DMS114 treated with DMSO at 0.1 percent for 48 hours (cell line): Measurements from ENCODE around the gene ZMYND10.

ENCODE experiments used
- DNase-seq: peaks from one replicate; lab custom pipeline; 2025; ENCODE audit not compliant: unreplicated experiment; lab: John Stamatoyannopoulos, UW

ZMYND10 gene

DNA sequence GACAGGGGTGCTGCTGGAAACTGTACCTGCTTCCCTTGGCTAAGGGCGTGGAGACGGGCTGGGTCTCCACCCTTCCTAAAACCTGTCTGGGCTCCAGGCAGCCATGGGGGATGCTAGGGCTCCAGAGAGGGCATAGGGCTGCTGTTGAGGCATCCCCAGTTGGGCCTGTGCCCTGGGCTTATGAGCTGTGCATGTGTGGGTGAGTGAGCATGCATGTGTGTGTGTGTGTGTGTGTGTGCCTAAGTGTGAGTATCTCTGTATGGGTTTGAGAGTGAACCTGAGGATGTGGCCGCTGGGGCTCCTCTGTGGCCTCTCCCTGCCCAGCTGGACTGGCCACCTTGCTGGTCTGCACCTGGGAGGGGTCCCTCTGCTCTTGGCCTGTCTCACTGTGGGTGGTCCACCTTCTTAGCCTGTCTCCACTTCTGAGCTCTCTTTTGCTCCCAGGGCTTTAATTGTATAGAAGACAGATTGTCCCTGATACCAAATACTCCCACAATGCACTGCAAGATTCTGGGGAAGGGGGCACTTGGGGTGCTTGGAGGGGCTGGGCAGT is 25.7 kb upstream of the ZMYND10 start:
- DNase-seq = no peak

DNA sequence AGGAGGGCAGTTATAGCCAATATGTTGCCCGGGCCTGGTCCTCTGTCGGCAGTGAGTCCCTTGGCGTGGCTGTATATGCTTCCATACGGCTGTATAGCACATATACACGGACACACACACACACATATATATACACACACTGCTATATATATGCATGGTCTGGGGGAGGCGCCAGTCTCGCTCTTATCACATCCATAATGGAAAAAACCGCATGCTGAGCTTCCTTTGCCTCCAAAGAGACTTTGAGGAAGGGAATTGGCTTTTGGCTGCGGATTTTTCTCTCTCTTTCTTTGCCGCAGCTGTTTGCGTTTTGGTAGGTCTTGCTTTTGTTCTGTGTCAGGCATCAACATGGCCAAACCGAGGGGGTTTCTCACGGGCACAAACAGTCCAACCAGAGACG is 25.1 kb upstream of the ZMYND10 start:
- no peak for DNase-seq

DNA sequence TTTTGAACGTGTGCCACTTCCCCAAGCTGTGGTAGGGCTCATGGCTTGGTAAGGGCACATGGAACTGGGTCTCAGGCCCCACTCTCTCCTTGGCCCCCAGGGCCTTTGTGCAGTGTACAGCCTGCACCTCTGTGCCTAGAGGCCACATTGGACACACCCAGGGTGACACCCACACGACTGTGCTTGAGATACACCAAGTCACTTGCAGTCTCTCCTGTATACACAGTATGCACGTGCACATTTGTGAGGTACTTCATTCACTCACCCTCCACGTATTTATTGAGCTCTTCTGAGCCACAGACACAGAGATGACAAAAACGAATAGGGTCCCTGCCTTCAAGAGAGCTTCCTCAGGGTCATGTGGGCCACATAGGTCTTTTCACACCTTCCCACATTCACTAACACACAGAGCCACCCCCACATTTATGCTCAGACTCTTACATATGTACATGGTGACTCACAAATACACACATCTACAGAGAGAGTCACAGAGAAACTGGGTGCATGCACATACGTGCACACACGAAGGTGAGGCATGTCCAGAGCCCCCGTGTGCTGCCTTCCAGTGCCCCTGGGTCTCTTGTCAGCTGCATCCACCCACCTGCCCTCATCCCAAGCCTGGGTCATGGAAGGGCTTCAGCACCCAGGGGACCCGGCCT is 23.6 kb upstream of the ZMYND10 start:
- DNase-seq = no peak

DNA sequence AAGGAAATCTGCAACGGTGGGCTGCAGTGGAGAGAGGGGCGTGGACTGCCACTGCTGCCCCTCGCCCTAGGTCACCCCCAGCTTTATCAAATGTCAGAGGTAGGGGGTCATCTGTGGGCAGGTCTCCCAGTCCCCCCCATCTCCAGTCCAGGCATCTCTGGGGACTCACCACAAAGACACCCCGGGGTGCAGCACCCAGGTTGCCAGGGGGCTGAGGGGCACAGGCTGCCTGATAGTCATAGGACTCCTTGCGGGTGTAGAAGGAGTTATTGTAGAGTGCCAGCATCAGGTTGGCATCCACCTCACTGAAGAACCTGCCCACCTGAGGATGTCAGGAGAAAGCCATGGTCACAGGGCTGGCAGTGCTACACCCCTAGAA is 20.3 kb upstream of the ZMYND10 start:
- DNase-seq = no peak

DNA sequence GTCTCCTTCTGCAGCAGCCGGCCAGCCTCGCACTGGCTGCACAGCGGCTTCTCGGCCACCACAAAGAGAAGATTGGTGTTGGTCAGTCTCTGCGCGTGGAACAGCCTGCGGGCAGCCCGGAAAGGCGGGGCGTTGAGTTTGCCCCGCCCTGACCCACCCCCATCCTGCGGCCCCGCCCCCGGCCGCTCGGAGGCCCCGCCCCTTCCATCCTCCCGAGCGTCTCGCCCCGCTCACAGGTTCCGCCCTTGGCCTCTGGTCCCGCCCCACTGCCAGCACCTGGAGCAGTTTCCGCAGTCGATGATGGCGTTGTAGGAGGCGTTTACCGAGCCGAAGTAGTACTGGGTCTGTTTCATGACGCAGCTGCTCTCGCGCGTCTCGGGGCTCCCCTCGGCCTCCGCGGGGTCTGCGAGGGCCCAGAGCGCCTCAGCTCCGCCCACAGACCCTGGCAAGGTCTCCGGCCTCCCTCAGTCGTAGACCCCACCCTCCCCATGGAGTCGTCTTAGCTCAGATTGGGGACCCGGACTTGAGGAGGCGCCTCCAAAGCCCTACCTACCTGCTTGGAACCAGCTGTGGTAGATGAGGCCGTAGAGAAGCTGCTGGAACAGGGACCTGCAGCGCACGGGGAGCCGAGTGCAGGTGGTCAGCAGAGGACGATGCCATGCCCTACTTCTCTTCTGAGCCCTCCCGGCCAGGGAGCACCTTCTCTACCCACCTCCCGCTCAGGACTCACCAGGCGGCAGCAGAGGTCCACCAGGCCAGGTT is 19.7 kb upstream of the ZMYND10 start:
- no peak for DNase-seq

DNA sequence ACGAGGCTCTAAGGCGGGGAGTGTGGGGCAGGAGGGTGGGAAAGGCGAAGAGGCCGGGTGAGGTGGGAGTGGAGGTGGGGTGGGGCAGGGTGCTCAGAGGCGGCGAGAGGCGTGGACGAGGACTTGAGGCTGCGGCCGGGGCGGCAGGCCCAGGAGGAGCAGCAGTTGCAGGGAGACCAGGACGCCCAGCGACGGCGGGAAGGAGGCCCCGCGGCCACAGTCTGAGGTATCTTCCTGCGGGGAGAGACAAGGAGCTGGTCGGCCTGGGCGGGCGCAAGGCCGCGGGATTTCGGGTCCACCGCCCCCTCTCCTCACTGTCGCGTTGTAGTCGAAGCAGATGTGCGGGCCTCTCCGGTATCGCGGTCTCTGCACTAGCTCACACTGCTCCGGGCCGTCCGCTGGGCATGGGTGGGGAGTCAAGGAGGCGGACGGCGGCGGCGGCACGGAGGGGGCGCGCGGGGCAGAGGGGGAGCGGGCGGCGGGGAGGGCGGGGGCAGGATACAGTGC is 19.1 kb upstream of the ZMYND10 start:
- DNase-seq = no peak

DNA sequence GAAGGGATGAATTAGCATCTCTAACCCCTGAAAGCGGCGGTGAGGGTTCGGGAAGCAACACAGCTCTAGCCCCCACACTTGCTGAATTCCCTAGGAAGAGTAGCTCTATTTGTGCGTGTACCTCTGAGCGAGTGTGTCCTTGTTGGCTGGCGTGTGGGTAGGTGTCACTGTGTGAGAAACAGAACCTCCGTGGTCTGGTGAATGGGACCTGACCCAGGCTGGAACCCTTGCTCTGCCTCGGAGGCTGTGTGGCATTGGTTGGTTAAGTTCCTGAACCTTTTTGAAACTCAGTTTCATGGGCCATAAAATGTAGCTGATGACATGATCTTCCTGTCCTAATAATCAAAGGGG is 14.2 kb upstream of the ZMYND10 start:
- DNase-seq = no peak

DNA sequence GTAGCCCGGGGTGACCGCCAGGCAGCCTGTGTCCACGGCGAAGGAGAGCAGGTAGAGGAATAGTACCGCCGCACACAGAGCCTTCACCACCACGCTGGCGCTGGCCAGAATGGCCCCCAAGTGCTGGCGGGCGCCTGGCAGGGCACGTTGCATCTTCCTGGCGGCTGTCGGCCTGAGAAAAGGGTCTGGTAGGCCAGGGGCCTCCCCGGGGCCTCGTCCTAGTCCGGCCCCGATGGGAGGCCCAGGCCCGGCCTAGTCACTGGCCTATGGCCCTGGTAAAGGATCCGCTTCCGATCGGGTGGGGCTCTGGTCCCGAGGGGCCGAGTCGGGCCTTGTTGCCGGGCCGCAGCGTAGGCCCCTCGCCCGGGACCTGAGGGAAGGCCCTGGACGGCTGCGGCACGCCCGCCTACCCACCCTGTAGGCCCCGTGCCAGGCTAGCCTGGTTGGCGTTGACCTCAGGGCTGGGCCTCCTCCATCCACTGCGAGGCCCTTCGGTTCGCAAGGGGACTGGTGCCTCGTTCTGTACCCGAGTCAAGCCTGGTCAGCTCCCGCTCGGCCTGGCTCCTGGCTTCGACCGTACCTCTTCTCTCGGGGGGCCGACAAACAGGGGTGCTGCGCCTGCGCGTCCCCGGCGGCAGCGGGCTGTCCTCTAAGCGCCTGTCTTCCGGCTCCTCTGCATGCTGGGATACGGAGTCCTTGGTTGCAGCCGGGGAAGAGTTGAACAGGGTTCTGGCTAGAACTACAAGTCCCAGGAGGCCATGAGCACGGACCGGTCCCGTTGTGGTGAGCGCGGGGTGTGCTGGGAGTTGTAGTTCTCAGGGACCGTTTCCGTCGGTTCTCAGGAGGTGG is 13.6 kb upstream of the ZMYND10 start, which contains the start of gene TMEM115:
TMEM115 (minus strand) TSS at position 611 of the 849 bp plus-strand sequence; CDS start at position 153, 458 bp downstream.
- peak; percentile 95 for DNase-seq

DNA sequence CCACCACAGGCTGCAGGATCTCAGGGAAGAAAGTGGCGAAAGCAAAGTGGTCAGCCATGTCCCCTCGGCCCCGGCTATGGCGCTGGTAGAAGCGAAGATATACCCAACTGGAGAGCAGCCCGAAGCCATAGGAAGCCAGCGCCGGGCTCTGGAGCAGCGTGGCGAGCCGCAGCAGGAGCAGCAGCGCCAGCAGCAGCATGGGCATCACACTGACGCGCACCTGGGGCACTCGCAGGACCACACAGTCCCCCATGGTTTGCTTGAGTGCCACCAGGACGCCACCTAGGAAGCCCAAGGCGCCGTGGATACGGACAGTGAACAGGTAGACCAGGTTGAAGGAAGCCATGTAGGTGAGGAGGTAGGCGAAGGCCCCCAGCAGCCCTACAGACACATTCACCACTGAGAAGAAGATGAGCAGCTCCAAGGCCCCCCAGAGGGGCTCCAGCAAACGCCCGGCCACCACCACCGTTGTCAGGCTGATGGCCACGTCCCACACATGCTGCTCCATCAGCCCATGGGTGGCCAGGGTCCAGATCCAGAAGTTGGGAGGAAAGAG is 12.9 kb upstream of the ZMYND10 start:
- no peak for DNase-seq

DNA sequence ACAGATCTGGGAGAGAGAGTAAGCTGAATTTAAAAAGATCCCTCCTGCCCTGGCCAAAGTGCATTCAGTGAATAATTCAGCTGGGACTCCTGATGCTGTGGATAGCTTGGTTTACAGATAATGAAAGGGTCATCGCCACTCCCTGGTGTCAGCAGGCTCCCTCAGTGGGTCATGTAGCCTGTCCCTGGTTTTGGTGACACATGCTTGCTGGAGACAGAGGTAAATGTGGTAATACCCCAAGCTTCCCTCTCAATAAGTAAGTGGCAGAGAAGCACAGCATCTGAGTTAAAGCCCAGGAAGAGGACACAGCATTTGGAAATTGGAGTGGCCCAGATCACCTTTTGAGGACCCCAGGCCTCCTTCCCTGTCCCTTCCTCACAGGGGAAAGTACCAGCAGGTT is 11.9 kb upstream of the ZMYND10 start:
- no peak for DNase-seq

DNA sequence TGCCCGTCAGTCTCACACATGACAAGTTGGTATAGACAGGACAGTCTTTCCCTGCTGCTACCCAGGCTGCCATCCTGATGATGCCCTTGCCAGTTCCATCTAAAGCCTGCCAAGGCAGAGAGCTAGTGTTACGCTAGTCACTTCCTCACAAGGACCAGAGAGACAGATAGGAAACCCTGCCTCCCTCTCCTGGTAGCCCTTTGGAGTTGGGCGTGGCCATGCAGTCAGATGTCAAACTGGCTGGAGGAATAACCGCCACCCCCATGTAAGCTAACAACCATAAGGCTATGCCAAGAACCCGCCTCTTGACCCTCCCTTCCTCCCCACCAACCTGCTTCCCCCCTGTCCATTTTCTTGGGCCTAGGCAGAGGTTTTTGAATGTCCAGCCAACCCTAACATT is 11.0 kb upstream of the ZMYND10 start:
- no peak for DNase-seq

DNA sequence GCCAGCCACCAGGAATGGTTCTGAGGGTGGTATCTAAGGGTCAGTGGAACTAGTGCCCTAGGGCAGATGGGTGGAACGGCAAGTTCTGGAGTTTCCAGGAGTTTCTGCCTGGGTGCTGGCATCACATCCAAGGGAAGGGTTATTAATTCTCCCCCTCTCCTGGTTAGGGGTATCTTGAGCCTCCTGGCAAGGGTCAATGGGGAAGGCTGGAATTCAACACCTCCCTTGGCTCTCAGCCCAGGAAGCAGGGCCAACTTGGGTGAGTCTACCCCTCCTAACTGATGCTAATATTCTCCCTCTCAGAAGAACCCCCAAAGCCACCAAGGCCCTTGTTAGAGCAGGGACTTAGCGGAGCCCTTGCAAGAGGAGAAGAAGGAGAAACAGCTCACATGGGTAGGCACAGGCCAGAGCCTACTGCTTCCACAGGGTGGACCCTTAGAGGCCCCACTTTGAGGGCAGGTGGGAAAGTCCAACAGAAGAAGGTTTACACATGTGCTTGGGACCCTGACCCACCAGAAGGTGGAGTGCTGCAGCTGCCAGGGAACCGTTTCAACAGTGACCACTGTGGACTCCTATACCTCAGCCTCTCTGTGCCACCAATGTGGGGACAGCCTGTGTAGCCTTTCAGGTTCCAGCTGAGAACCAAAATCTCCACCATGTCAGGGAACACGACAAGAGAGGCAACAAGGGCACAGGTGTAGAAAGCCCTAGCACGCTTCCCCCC is 10.5 kb upstream of the ZMYND10 start:
- DNase-seq = no peak

DNA sequence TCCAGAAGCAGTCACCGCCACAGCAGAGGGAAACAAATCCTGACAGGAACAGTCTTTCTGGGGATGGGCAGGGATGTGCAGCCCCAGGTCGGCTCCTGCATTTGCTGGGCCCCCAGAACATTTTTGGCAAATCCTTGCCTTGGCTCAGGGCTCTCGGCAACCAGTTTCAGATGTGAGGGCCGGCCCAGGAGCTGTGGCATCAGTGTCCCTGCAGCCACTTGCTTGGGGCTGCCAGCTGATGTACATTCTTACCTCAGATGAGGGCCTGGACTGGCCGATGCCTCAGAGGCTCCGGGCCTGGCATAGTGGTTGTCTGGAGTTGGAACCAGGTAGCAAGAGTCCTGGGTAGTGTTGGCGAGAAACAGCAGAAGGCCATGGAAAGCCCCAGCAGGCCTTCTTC is 9.3 kb upstream of the ZMYND10 start:
- DNase-seq = no peak

DNA sequence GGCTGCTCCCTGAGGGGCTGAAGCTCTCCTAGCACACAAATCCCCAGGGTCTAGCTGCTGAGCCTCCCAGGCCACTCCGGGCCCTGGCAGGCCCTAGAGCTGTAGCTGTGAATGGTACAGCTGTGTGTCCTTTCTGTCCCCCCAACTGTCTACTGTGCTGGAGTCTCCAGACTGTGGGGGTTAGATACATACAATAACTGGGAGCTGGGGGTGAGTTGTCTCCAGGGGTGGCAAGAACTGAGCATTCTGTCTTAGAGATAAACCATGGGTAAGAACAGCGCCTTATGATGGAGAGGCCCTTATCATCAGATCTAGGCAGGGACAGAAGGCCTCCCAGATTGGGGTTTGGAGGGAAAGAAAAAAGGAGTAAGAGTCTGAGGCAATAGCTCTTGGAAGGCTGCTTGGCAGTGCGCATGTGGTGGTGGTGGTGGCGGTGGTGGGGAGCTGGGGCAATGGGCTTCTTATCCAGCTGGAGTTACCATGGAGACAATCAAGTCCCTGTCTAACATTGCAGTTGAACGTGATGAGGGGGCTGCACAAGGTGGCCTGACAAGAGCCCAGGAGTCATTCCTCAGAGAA is 8.7 kb upstream of the ZMYND10 start:
- no peak for DNase-seq

DNA sequence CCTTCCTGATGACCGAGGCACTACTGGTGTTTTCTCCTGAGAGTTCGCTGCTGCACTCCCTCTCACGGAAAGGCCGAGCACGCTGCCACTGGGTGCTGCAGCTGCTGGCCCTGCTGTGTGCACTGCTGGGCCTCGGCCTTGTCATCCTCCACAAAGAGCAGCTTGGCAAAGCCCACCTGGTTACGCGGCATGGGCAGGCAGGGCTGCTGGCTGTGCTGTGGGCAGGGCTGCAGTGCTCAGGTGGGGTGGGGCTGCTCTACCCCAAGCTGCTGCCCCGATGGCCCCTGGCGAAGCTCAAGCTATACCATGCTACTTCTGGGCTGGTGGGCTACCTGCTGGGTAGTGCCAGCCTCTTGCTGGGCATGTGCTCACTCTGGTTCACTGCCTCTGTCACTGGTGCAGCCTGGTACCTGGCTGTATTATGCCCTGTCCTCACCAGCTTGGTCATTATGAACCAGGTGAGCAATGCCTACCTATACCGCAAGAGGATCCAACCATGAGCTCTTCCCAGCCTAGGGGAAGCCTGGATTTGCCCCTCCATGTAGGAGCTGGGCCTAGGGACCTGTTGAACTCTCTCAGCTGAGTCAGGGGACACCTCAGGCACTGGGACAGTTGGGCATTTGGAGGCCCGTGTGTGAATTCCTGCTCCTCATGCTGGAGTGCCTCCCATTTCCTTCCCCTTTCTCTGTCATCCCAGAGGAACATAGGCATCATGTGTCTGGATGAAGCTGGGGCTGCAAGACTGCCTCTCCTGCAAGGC is 7.9 kb upstream of the ZMYND10 start:
- DNase-seq = no peak

DNA sequence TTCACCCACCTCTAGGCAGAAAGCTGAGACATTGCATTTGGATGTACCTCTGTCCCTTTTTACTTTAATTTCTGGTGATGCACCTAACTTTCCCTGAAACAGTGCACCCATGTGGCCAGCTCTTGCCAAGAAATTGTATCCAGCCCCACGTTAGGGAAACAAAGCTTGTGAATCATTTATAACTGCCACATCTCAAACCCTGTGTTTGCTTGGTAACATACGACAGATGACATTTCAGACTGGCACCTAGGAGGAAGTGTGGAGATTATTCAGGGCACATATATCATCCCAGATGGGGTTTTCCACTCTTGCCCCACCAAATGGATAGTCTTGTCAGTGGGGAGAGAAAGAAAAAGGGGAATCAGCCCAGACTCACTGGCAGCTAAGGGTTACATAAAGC is 7.2 kb upstream of the ZMYND10 start:
- DNase-seq = peak; percentile 12

DNA sequence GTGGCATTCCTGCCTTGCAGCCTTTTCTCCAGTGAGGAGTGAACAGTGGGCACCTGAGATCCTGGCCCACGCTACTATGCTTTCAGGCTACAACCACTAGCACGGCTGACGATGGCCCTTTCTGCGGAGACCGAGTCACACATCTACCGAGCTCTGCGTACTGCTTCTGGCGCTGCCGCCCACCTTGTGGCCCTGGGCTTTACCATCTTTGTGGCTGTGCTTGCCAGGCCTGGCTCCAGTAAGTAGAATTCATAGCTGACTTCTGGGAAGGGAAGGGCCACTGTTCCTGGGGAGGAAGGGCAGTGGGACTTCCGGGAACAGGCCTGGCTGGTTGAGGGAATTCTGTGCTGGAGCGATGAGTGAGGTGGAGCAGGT is 5.8 kb upstream of the ZMYND10 start:
- no peak for DNase-seq

DNA sequence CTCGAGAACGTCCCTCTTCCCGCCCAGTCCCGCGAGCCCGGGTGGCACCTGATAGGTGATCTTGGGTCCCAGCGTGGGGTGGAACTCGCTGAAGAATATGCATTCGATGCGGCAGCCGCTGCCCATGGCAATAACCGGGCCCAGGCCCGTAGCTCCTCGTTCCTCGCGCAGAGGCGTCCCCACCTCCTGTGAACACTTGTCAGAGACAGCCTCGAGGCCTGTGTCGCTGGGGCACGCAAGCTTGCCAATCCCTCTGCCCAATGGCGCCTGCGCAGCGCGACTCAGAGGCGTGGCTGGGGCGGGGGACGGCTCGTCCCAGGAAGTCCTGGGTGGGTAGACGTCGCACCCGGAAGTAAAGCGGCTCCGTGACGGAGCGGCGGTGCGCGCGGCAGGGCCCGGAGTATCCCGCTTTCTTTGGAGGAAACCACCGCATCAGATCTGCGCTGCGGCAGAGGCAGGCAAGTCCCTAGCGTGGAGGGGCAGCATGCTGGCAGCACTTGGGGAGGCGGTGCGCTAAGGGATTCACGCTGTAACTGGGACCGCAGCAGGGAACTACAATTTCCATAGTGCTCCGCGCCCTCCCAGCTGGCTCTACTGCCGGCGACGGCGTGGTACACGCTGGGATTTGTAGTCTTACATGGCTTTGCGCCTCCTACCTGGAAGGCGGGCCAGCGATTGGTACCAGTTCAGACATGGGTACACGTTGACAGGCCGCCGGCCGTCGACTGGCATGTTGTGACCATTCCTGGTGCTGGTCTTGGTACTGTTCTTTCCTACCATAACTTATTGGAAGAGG is 5.2 kb upstream of the ZMYND10 start, which contains the start of the genes CYB561D2 and NPRL2:
CYB561D2 (plus strand) TSS at position 336 of the 796 bp plus-strand sequence. CDS start 572 bp downstream, outside the sequence.
NPRL2 (minus strand) TSS at position 249 of the 796 bp plus-strand sequence; CDS start at position 126, 123 bp downstream.
- DNase-seq = peak; percentile 87
